SK-N-SH (cell line): ENCODE measurements around the gene KCNJ16. TPM values are rescaled to one million over a fixed set of nuclear protein-coding genes. Genes with fewer than 3 reads are reported as not detected.

Experiments
- CTCF ChIA-PET: fragments of 300-600, 350-600 bp; formaldehyde crosslinking; extraction: SDS; loops from one replicate; lab custom pipeline; 2021; lab: Yijun Ruan, JAX
- POLR2A ChIA-PET: fragments of 350-600 bp; sonication (Branson Sonifier 250); formaldehyde crosslinking; extraction: SDS; loops from one replicate; lab custom pipeline; 2020; ENCODE audit warnings: antibody characterized with exemption, inconsistent platforms; lab: Yijun Ruan, JAX
- DNase-seq: peaks from one replicate; pipeline ENCODE4 v3.0.0; 2012
- H2AFZ ChIP-seq: fragments of 200-600 bp; sonication (generic); 2 replicates; pipeline ENCODE4 v1.8.1; 2016; ENCODE audit warnings: antibody characterized with exemption, mild to moderate bottlenecking, low read depth
- H3F3A ChIP-seq: fragments of 200-600 bp; sonication (generic); replicated peaks from 2 replicates; pipeline ENCODE3; 2016; ENCODE audit warnings: antibody characterized with exemption, mild to moderate bottlenecking; ENCODE audit not compliant: insufficient read depth
- H3K27ac ChIP-seq, 2 experiments: fragments of 200-500 bp in 1 of 2; fragments of 200-600 bp in 1 of 2; sonication (Bioruptor generic) in 1 of 2; sonication (generic), shearing (Covaris generic) in 1 of 2; 2 replicates each; pipeline versions ENCODE4 v1.5.1 to v1.6.1; 2014 to 2016; ENCODE audit warnings: low read depth in 2 of 2, inconsistent platforms in 1 of 2, low read length in 1 of 2, mild to moderate bottlenecking in 1 of 2, mixed read lengths in 1 of 2
- H3K27me3 ChIP-seq: fragments of 200-600 bp; sonication (generic), shearing (Covaris generic); 2 replicates; pipeline ENCODE4 v1.6.1; 2016; ENCODE audit warnings: mixed run types; ENCODE audit not compliant: insufficient read depth
- H3K36me3 ChIP-seq, 2 experiments: fragments of 200-500 bp in 1 of 2; fragments of 200-600 bp in 1 of 2; sonication (Bioruptor generic) in 1 of 2; sonication (generic) in 1 of 2; replicated peaks in 1 of 2; 2 replicates each; pipeline versions ENCODE3 to v1.5.1; 2014 to 2016; ENCODE audit warnings: low read length in 1 of 2, mild to moderate bottlenecking in 1 of 2; ENCODE audit not compliant: insufficient read depth in 2 of 2, control insufficient read depth in 1 of 2
- H3K4me1 ChIP-seq, 2 experiments: fragments of 200-500 bp in 1 of 2; fragments of 200-600 bp in 1 of 2; sonication (Bioruptor generic) in 1 of 2; sonication (generic), shearing (Covaris generic) in 1 of 2; 2 replicates each; pipeline versions ENCODE4 v1.5.1 to v1.6.1; 2014 to 2016; ENCODE audit warnings: low read depth in 1 of 2, low read length in 1 of 2, mixed run types in 1 of 2; ENCODE audit not compliant: insufficient read depth in 2 of 2, control insufficient read depth in 1 of 2
- H3K4me2 ChIP-seq: fragments of 200-600 bp; sonication (generic), shearing (Covaris generic); 2 replicates; pipeline ENCODE4 v1.6.1; 2017; ENCODE audit warnings: mixed run types
- H3K4me3 ChIP-seq, 2 experiments: fragments of 200-500 bp in 1 of 2; fragments of 200-600 bp in 1 of 2; sonication (Bioruptor generic) in 1 of 2; sonication (generic), shearing (Covaris generic) in 1 of 2; 2 replicates each; pipeline versions ENCODE4 v1.5.1 to v1.8.1; 2014 to 2016; ENCODE audit warnings: low read depth in 2 of 2, inconsistent platforms in 1 of 2, low read length in 1 of 2, mild to moderate bottlenecking in 1 of 2, mixed read lengths in 1 of 2, moderate library complexity in 1 of 2
- H3K79me2 ChIP-seq: fragments of 200-600 bp; sonication (generic); 2 replicates; pipeline ENCODE4 v1.8.1; 2017; ENCODE audit warnings: mild to moderate bottlenecking; ENCODE audit not compliant: insufficient read depth
- H3K9ac ChIP-seq: fragments of 200-600 bp; sonication (generic); 2 replicates; pipeline ENCODE4 v1.6.1; 2017; ENCODE audit warnings: mixed run types
- H3K9me2 ChIP-seq: fragments of 200-600 bp; sonication (generic); 2 replicates; pipeline ENCODE4 v1.6.1; 2017; ENCODE audit warnings: mixed run types
- H3K9me3 ChIP-seq: fragments of 200-600 bp; sonication (generic); 2 replicates; pipeline ENCODE4 v1.6.1; 2017; ENCODE audit warnings: mixed run types, mild to moderate bottlenecking, moderate library complexity
- H4K20me1 ChIP-seq: fragments of 200-600 bp; sonication (generic); 2 replicates; pipeline ENCODE4 v1.6.1; 2017; ENCODE audit warnings: mild to moderate bottlenecking, mixed run types; ENCODE audit not compliant: insufficient read depth
- CHD2 ChIP-seq: fragments of 150-350 bp; IDR thresholded peaks from 2 replicates; pipeline ENCODE4 v1.6.1; 2018; ENCODE audit warnings: low read length; ENCODE audit not compliant: partially characterized antibody
- FOSL2 ChIP-seq: IDR thresholded peaks from 2 replicates; pipeline ENCODE4 v1.4.0; 2012; ENCODE audit warnings: low read depth, mild to moderate bottlenecking, moderate library complexity, borderline replicate concordance
- GABPA ChIP-seq: IDR thresholded peaks from 2 replicates; pipeline ENCODE4 v1.4.0; 2012; ENCODE audit warnings: low read depth, mild to moderate bottlenecking
- NFIC ChIP-seq: IDR thresholded peaks from 2 replicates; pipeline ENCODE4 v1.4.0; 2012; ENCODE audit warnings: borderline replicate concordance
- POLR2AphosphoS5 ChIP-seq: IDR thresholded peaks from 2 replicates; pipeline ENCODE4 v1.6.1; 2012; ENCODE audit warnings: low read depth, low read length
- SMC3 ChIP-seq: IDR thresholded peaks from 2 replicates; pipeline ENCODE4 v1.6.1; 2012; ENCODE audit warnings: low read depth, low read length, improper control_type of control experiment
- TEAD4 ChIP-seq: IDR thresholded peaks from 2 replicates; pipeline ENCODE4 v1.4.0; 2012; ENCODE audit warnings: mild to moderate bottlenecking, borderline replicate concordance; ENCODE audit not compliant: insufficient read depth
- YY1 ChIP-seq: IDR thresholded peaks from 2 replicates; pipeline ENCODE4 v1.4.0; 2012; ENCODE audit warnings: low read depth, mild to moderate bottlenecking
- WGBS: methylation state at CpG from one replicate; pipeline ENCODE4 v1.1.6; 2017; ENCODE audit warnings: low lambda C conversion rate; 5-methylcytosine and 5-hydroxymethylcytosine counted together
- polyA plus RNA-seq, 3 experiments: library from polyadenylated mRNA; depleted of rRNA; stranded (reverse); fragments of >200 nt; gene quantifications; 2 replicates each; pipeline ENCODE4 v1.2.3, GENCODE V29; 2012
- TF ChIP-seq, protein P1 (sequence below): fragments of 150-350 bp; IDR thresholded peaks from 2 replicates; pipeline ENCODE4 v1.6.1; 2017; ENCODE audit warnings: antibody characterized with exemption, low read length, low read depth, borderline replicate concordance
- TF ChIP-seq, protein P2 (sequence below): IDR thresholded peaks from 2 replicates; pipeline ENCODE4 v1.4.0; 2012; ENCODE audit warnings: low read depth, borderline replicate concordance

Gene KCNJ16
- polyA plus RNA-seq, 1 of the 3 experiments (the other 2 are of a cell fraction) = not detected

DNA sequence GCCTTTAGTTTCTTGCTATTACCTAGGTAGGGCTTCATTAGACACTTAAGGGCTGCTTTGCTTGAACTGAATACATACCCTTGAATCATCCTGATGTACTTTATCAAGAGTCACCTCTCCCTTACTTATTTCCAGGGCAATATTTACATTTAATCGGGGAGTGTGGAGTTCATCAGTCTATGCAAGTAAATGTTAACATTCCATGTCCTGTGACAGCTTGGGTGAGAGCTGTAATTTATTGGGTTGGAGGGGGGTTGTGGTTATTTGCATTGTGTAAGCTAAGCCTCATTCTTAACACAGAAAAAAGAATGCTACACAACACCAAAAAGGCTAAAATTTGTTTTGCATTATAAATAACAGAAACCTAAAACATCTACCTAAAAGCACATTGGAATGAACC is 16.7 kb downstream of the KCNJ16 start:
- no peaks in the 10 kb centered on the region for H4K20me1 ChIP-seq
- no peak for DNase-seq
- H3F3A ChIP-seq = no peaks in the 10 kb centered on the region
- H3K9ac ChIP-seq = no peak overlapping the region
- H3K4me2 ChIP-seq = no peak overlapping the region
- TF ChIP-seq, protein P1, sequence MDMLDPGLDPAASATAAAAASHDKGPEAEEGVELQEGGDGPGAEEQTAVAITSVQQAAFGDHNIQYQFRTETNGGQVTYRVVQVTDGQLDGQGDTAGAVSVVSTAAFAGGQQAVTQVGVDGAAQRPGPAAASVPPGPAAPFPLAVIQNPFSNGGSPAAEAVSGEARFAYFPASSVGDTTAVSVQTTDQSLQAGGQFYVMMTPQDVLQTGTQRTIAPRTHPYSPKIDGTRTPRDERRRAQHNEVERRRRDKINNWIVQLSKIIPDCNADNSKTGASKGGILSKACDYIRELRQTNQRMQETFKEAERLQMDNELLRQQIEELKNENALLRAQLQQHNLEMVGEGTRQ = no peak
- TF ChIP-seq SMC3 (no peak), NFIC (no peak), TEAD4 (no peak), CHD2 (no peak), YY1 (no peak)
- TF ChIP-seq, all 33 proteins: peak for 0
- H3K27me3 ChIP-seq = no peaks in the 10 kb centered on the region
- H3K9me2 ChIP-seq = no peaks in the 10 kb centered on the region
- no peak overlapping the region for H3K27ac ChIP-seq
- no peak overlapping the region for H2AFZ ChIP-seq
- H3K9me3 ChIP-seq = no peaks in the 10 kb centered on the region
- H3K36me3 ChIP-seq = no peaks in the 10 kb centered on the region
- 72% methylated on average over 1 of the region's 1 CpG for WGBS
- H3K4me1 ChIP-seq = peaks cover 0 to 7% of the 10 kb centered on the region in 2 experiments; a peak in 2 of 4 replicates
- ChIA-PET CTCF (interaction anchor here (1.6 kb wide), 1 partner anchor 14 kb away, joined by 6 read pairs; no protein-coding TSS in a partner anchor), POLR2A (no interaction called here)
- no peaks in the 10 kb centered on the region for H3K79me2 ChIP-seq
- H3K4me3 ChIP-seq = no peak overlapping the region

DNA sequence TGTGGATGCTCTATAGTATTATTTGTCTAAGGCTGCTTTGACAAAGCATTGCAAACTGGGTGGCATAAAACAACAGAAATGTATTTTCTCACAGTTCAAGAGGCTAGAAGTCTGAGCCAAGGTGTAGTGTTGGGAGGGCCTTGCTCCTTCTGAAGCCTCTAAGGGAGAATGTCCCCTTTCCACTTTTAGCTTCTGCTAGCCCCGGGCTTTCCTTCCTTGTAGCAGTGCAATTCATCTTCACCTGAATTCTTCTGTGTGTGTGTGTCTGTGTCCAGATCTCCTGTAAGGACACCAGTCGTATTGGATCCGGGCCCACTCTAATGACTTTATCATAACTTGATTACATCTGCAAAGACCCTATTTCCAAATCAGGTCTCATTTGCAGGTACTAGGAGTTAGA is 18.1 kb downstream of the KCNJ16 start:
- CTCF ChIA-PET = interaction anchor here (1.1 to 1.6 kb wide), 3 partner anchors 8 to 486 kb away, joined by 3 to 6 read pairs (median 4); no protein-coding TSS in a partner anchor
- WGBS = 77% methylated on average over 3 of the region's 3 CpGs

More for the DNA sequence above, 18.1 kb downstream of the KCNJ16 start:
- no peak overlapping the region for H3K27ac ChIP-seq
- no peaks in the 10 kb centered on the region for H3K79me2 ChIP-seq
- H3K4me2 ChIP-seq = no peak overlapping the region
- POLR2A ChIA-PET = no interaction called here
- no peak for DNase-seq
- no peak for TF ChIP-seq POLR2AphosphoS5
- TF ChIP-seq GABPA = no peak
- TF ChIP-seq, protein P2, sequence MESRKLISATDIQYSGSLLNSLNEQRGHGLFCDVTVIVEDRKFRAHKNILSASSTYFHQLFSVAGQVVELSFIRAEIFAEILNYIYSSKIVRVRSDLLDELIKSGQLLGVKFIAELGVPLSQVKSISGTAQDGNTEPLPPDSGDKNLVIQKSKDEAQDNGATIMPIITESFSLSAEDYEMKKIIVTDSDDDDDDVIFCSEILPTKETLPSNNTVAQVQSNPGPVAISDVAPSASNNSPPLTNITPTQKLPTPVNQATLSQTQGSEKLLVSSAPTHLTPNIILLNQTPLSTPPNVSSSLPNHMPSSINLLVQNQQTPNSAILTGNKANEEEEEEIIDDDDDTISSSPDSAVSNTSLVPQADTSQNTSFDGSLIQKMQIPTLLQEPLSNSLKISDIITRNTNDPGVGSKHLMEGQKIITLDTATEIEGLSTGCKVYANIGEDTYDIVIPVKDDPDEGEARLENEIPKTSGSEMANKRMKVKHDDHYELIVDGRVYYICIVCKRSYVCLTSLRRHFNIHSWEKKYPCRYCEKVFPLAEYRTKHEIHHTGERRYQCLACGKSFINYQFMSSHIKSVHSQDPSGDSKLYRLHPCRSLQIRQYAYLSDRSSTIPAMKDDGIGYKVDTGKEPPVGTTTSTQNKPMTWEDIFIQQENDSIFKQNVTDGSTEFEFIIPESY = no peak
- TF ChIP-seq, protein P1 = no peak
- TF ChIP-seq FOSL2 = no peak
- H3K9me3 ChIP-seq = no peaks in the 10 kb centered on the region
- H3K36me3 ChIP-seq = no peaks in the 10 kb centered on the region
- no peaks in the 10 kb centered on the region for H3K9me2 ChIP-seq
- no peak overlapping the region for H3K4me3 ChIP-seq
- peaks cover 0 to 7% of the 10 kb centered on the region in 2 experiments; a peak in 2 of 4 replicates for H3K4me1 ChIP-seq
- no peaks in the 10 kb centered on the region for H3K27me3 ChIP-seq
- no peaks in the 10 kb centered on the region for H4K20me1 ChIP-seq
- no peaks in the 10 kb centered on the region for H3F3A ChIP-seq
- no peak overlapping the region for H3K9ac ChIP-seq
- H2AFZ ChIP-seq = no peak overlapping the region
